Measurements from ENCODE around the gene IL36A. TPM values are rescaled to one million over a fixed set of nuclear protein-coding genes. Genes with fewer than 3 reads are reported as not detected.

Gene IL36A
- total RNA-seq, 1 donor from 2014 or later, result not detected

DNA sequence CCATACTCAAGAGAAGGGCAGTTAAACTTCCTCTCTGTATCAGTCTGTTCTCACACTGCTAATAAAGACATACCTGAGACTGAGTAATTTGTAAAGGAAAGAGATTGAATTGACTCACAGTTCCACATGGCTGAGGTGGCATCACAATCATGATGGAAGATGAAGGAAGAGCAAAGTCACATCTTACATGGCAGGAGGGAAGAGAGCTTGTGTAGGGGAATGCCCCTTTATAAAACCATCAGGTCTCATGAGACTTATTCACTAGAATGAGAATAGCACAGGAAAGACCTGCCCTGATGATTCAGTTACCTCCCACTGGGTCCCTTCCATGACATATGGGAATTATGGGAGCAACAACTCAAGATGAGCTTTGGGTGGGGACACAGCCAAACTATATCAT is 48.8 kb downstream of the IL36A start:
- no peak for DNase-seq (ENCODE audit: low read depth)
- TF ChIP-seq, protein P1, sequence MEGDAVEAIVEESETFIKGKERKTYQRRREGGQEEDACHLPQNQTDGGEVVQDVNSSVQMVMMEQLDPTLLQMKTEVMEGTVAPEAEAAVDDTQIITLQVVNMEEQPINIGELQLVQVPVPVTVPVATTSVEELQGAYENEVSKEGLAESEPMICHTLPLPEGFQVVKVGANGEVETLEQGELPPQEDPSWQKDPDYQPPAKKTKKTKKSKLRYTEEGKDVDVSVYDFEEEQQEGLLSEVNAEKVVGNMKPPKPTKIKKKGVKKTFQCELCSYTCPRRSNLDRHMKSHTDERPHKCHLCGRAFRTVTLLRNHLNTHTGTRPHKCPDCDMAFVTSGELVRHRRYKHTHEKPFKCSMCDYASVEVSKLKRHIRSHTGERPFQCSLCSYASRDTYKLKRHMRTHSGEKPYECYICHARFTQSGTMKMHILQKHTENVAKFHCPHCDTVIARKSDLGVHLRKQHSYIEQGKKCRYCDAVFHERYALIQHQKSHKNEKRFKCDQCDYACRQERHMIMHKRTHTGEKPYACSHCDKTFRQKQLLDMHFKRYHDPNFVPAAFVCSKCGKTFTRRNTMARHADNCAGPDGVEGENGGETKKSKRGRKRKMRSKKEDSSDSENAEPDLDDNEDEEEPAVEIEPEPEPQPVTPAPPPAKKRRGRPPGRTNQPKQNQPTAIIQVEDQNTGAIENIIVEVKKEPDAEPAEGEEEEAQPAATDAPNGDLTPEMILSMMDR (conservative IDR thresholded peaks at IDR 0.05; ENCODE audit: low read depth, low read length), result no peak
- H3K4me3 ChIP-seq (ENCODE audit: low read depth, low read length), result no peak overlapping the region

GRCh38 chr2:113056521-113056920 is 51.3 kb downstream of the IL36A start:
- TF ChIP-seq, protein P1 (conservative IDR thresholded peaks at IDR 0.05; ENCODE audit: low read depth, low read length), result no peak
- no peak overlapping the region for H3K4me3 ChIP-seq (ENCODE audit: low read depth, low read length)
- no peak for DNase-seq (ENCODE audit: low read depth)

- TF ChIP-seq, protein P1 (conservative IDR thresholded peaks at IDR 0.05; ENCODE audit: low read depth, low read length), result no peak
- DNase-seq (ENCODE audit: low read depth), result no peak
- H3K4me3 ChIP-seq (ENCODE audit: low read depth, low read length), result no peak overlapping the region
These were observed 51.9 kb downstream of the IL36A start for GRCh38 chr2:113057117-113057516.

Other genes with a start within 250 kb of the IL36A start
- 18.8 and 23.4 TPM in 2 replicates for gene CKAP2L, start 240.8 kb upstream of the IL36A start, total RNA-seq
- 1.4 TPM in 2 replicates for gene IL1A, start 221.0 kb upstream of the IL36A start, total RNA-seq
- gene IL1B, start 168.7 kb upstream of the IL36A start, total RNA-seq, result 0.65 TPM in 1 of 2 replicates, not detected in the other
- gene IL37, start 94.3 kb upstream of the IL36A start, total RNA-seq, result not detected in 2 replicates
- gene IL36G, start 27.5 kb upstream of the IL36A start, total RNA-seq, result not detected in 2 replicates
- gene IL36B, start 47.4 kb downstream of the IL36A start, total RNA-seq, result not detected in 2 replicates
- not detected in 2 replicates for gene IL36RN, start 53.7 kb downstream of the IL36A start, total RNA-seq
- not detected in 2 replicates for gene IL1F10, start 62.5 kb downstream of the IL36A start, total RNA-seq
- gene IL1RN, start 122.1 kb downstream of the IL36A start, total RNA-seq, result 0.29 and 1.1 TPM in 2 replicates
- 5.9 and 7.3 TPM in 2 replicates for gene PSD4, start 168.5 kb downstream of the IL36A start, total RNA-seq